GM21529 (cell line): ENCODE data around the gene RNU4-1.

Experiments used
- ATAC-seq: cut with Tn5 transposase; IDR thresholded peaks from one replicate; pipeline ENCODE4 v1.9.1; 2021; ENCODE audit not compliant: unreplicated experiment

RNU4-1 gene

GRCh38 chr12:120290609-120291305 is 2.3 kb downstream of the RNU4-1 start:
- no peak for ATAC-seq

GRCh38 chr12:120287491-120287890 is 5.5 kb downstream of the RNU4-1 start:
- ATAC-seq: no peak

- ATAC-seq: no peak
Observed at GRCh38 chr12:120286768-120287490, 6.1 kb downstream of the RNU4-1 start.

- ATAC-seq: no peak
Observed at GRCh38 chr12:120284381-120284780, 8.7 kb downstream of the RNU4-1 start.

- no peak for ATAC-seq
Observed at GRCh38 chr12:120283318-120283717, 9.7 kb downstream of the RNU4-1 start.

- ATAC-seq: no peak
Observed at GRCh38 chr12:120278137-120279069, 14.6 kb downstream of the RNU4-1 start.

- no peak for ATAC-seq
Observed at GRCh38 chr12:120276734-120277133, 16.3 kb downstream of the RNU4-1 start.

- no peak for ATAC-seq
Observed at GRCh38 chr12:120267736-120268135, 25.3 kb downstream of the RNU4-1 start.

GRCh38 chr12:120266180-120266870 is 26.7 kb downstream of the RNU4-1 start:
- no peak for ATAC-seq

GRCh38 chr12:120265473-120266179 is 27.4 kb downstream of the RNU4-1 start, which contains the start of gene PXN:
TSS of gene PXN (minus strand) at chr12:120265730. CDS start at chr12:120265629, 101 bp downstream.
- peak; percentile 77 for ATAC-seq

GRCh38 chr12:120264904-120265472 is 28.0 kb downstream of the RNU4-1 start:
- no peak for ATAC-seq

- no peak for ATAC-seq
Observed at GRCh38 chr12:120264086-120264903, 28.7 kb downstream of the RNU4-1 start.

GRCh38 chr12:120263748-120264085 is 29.3 kb downstream of the RNU4-1 start:
- no peak for ATAC-seq

- no peak for ATAC-seq
Observed at GRCh38 chr12:120262852-120263747, 29.9 kb downstream of the RNU4-1 start.

- ATAC-seq: no peak
Observed at GRCh38 chr12:120261951-120262851, 30.8 kb downstream of the RNU4-1 start.

GRCh38 chr12:120260607-120261006 is 32.4 kb downstream of the RNU4-1 start:
- ATAC-seq: no peak
